Neural cell (in vitro differentiated cells): ENCODE results near the gene RGS10. TPM values are rescaled to one million over a fixed set of nuclear protein-coding genes. Genes with fewer than 3 reads are reported as not detected.

ENCODE experiments used
- H2AFZ ChIP-seq: fragments of 200-600, 300-800 bp; sonication (generic), shearing (Covaris generic); 2 replicates; pipeline ENCODE4 v1.6.0; 2014; ENCODE audit warnings: low read depth, mild to moderate bottlenecking, antibody characterized with exemption, low read length, moderate library complexity
- H3F3A ChIP-seq: fragments of 200-600 bp; shearing (Covaris generic); 2 replicates; pipeline ENCODE4 v1.6.1; 2016; ENCODE audit warnings: mild to moderate bottlenecking, moderate library complexity, mixed read lengths, antibody characterized with exemption, low read length; ENCODE audit not compliant: insufficient read depth, poor library complexity, severe bottlenecking
- H3K27ac ChIP-seq: fragments of 200-600, 300-800 bp; sonication (generic), shearing (Covaris generic); 2 replicates; pipeline ENCODE4 v1.5.1; 2014; ENCODE audit warnings: mild to moderate bottlenecking, low read length, moderate library complexity
- H3K27me3 ChIP-seq: fragments of 300-800, 200-600 bp; sonication (generic), shearing (Covaris generic); 2 replicates; pipeline ENCODE4 v1.6.0; 2014; ENCODE audit warnings: mild to moderate bottlenecking, low read depth, low read length, moderate library complexity; ENCODE audit not compliant: insufficient read depth
- H3K36me3 ChIP-seq: fragments of 300-800, 200-600 bp; sonication (generic), shearing (Covaris generic); 2 replicates; pipeline ENCODE4 v1.5.1; 2014; ENCODE audit warnings: mild to moderate bottlenecking, antibody characterized with exemption, low read length, moderate library complexity; ENCODE audit not compliant: insufficient read depth
- H3K4me2 ChIP-seq: fragments of 300-800, 200-600 bp; sonication (generic), shearing (Covaris generic); 2 replicates; pipeline ENCODE4 v1.6.0; 2014; ENCODE audit warnings: mild to moderate bottlenecking, low read length
- H3K4me3 ChIP-seq: fragments of 300-800, 200-600 bp; sonication (generic), shearing (Covaris generic); 2 replicates; pipeline ENCODE4 v1.5.1; 2014; ENCODE audit warnings: mild to moderate bottlenecking, low read length, moderate library complexity
- H3K79me2 ChIP-seq: fragments of 200-600 bp; shearing (Covaris generic); replicated peaks from 2 replicates; pipeline ENCODE4 v1.6.0; 2014; ENCODE audit warnings: mild to moderate bottlenecking, low read length, moderate library complexity; ENCODE audit not compliant: insufficient read depth
- H3K9ac ChIP-seq: fragments of 300-800, 200-600 bp; sonication (generic), shearing (Covaris generic); 2 replicates; pipeline ENCODE4 v1.6.1; 2016; ENCODE audit warnings: mild to moderate bottlenecking, low read length, mixed read lengths
- H3K9me2 ChIP-seq: fragments of 200-600 bp; shearing (Covaris generic); 2 replicates; pipeline ENCODE4 v1.6.1; 2016; ENCODE audit warnings: mild to moderate bottlenecking, low read length, mixed read lengths; ENCODE audit not compliant: insufficient read depth
- H3K9me3 ChIP-seq: fragments of 200-600, 300-800 bp; sonication (generic), shearing (Covaris generic); 2 replicates; pipeline ENCODE4 v1.6.1; 2016; ENCODE audit warnings: mild to moderate bottlenecking, mixed run types, low read length, moderate library complexity, mixed read lengths
- H4K20me1 ChIP-seq: fragments of 200-600 bp; shearing (Covaris generic); 2 replicates; pipeline ENCODE4 v1.6.1; 2016; ENCODE audit warnings: mild to moderate bottlenecking, mixed run types; ENCODE audit not compliant: insufficient read depth
- CTCF ChIP-seq: fragments of 450-650 bp; IDR thresholded peaks from 2 replicates; pipeline ENCODE4 v1.5.1; 2014; ENCODE audit warnings: antibody characterized with exemption, mild to moderate bottlenecking, moderate library complexity; ENCODE audit not compliant: poor library complexity, severe bottlenecking
- EP300 ChIP-seq: fragments of 450-650 bp; conservative IDR thresholded peaks from 2 replicates; pipeline ENCODE4 v1.6.1; 2014; ENCODE audit warnings: antibody characterized with exemption, mild to moderate bottlenecking, moderate library complexity; ENCODE audit not compliant: poor library complexity, severe bottlenecking
- EZH2 ChIP-seq: fragments of 200-600, 300-800 bp; shearing (Covaris generic), sonication (generic); IDR thresholded peaks from 2 replicates; pipeline ENCODE4 v1.6.1; 2014; ENCODE audit warnings: antibody characterized with exemption, low read length, borderline replicate concordance, mild to moderate bottlenecking; ENCODE audit not compliant: insufficient read depth, poor library complexity, severe bottlenecking
- MXI1 ChIP-seq: fragments of 450-650 bp; conservative IDR thresholded peaks from 2 replicates; pipeline ENCODE4 v1.6.1; 2014; ENCODE audit warnings: antibody characterized with exemption, mild to moderate bottlenecking; ENCODE audit not compliant: poor library complexity, severe bottlenecking
- POLR2AphosphoS5 ChIP-seq: IDR thresholded peaks from 2 replicates; pipeline ENCODE4 v1.6.1; 2012
- RAD21 ChIP-seq: fragments of 450-650 bp; conservative IDR thresholded peaks from 2 replicates; pipeline ENCODE4 v1.6.1; 2014; ENCODE audit warnings: antibody characterized with exemption, mild to moderate bottlenecking, moderate library complexity
- REST ChIP-seq: IDR thresholded peaks from 2 replicates; pipeline ENCODE4 v1.6.1; 2012; ENCODE audit warnings: borderline replicate concordance
- SMC3 ChIP-seq: fragments of 450-650 bp; conservative IDR thresholded peaks from 2 replicates; pipeline ENCODE4 v1.6.1; 2014; ENCODE audit warnings: antibody characterized with exemption, mild to moderate bottlenecking, moderate library complexity; ENCODE audit not compliant: poor library complexity
- TAF1 ChIP-seq: IDR thresholded peaks from 2 replicates; pipeline ENCODE4 v1.6.1; 2012; ENCODE audit warnings: low read depth
- polyA plus RNA-seq: library from polyadenylated mRNA; depleted of rRNA; stranded (reverse); fragments of >200 nt; gene quantifications from 2 replicates; pipeline ENCODE4 v1.2.3, GENCODE V29; 2014

Gene RGS10
- polyA plus RNA-seq, 1 donor from 2014 or later, result 2.6 TPM

GRCh38 chr10:119526621-119527592, 15.6 kb downstream of the RGS10 start:
- TF ChIP-seq EZH2 (no peak), POLR2AphosphoS5 (no peak), REST (no peak), EP300 (no peak), RAD21 (no peak), SMC3 (no peak), MXI1 (no peak), TAF1 (no peak), CTCF (no peak)
- Histone ChIP-seq H3K4me3 (no peak overlapping the region), H3K9me2 (no peaks in the 10 kb centered on the region)

GRCh38 chr10:119526149-119526548, 16.4 kb downstream of the RGS10 start:
- Histone ChIP-seq H3K9me3 (no peaks in the 10 kb centered on the region), H3K36me3 (no peaks in the 10 kb centered on the region), H3K4me2 (no peak overlapping the region), H2AFZ (no peak overlapping the region), H3F3A (no peaks in the 10 kb centered on the region), H3K9ac (no peak overlapping the region), H4K20me1 (no peaks in the 10 kb centered on the region), H3K27me3 (no peaks in the 10 kb centered on the region), H3K79me2 (no peaks in the 10 kb centered on the region), H3K27ac (no peak overlapping the region), H3K4me3 (no peak overlapping the region), H3K9me2 (no peaks in the 10 kb centered on the region)
- TF ChIP-seq POLR2AphosphoS5 (no peak), SMC3 (no peak), EP300 (no peak), REST (no peak), RAD21 (no peak), EZH2 (no peak), CTCF (no peak), TAF1 (no peak), MXI1 (no peak)

More at GRCh38 chr10:119526621-119527592, 15.6 kb downstream of the RGS10 start:
- Histone ChIP-seq H4K20me1 (no peaks in the 10 kb centered on the region), H2AFZ (no peak overlapping the region), H3K9ac (no peak overlapping the region), H3K27me3 (no peaks in the 10 kb centered on the region), H3K4me2 (no peak overlapping the region), H3K27ac (no peak overlapping the region), H3K79me2 (no peaks in the 10 kb centered on the region), H3K9me3 (no peaks in the 10 kb centered on the region), H3F3A (no peaks in the 10 kb centered on the region), H3K36me3 (no peaks in the 10 kb centered on the region)
